ENCODE measurements around the gene HEMGN. TPM values are rescaled to one million over a fixed set of nuclear protein-coding genes. Genes with fewer than 3 reads are reported as not detected.
A peak's percentile ranks its signal among the peaks of the same experiment; 100 is the strongest.

The HEMGN gene
- total and polyA plus RNA-seq, 2 of the 8 experiments (the other 6 are each of a cell fraction or from before 2014, with no cell fraction given), result not detected

GRCh38 chr9:97923529-97924108 is 14.4 kb downstream of the HEMGN start (continued):
- TF ChIP-seq, protein P1, sequence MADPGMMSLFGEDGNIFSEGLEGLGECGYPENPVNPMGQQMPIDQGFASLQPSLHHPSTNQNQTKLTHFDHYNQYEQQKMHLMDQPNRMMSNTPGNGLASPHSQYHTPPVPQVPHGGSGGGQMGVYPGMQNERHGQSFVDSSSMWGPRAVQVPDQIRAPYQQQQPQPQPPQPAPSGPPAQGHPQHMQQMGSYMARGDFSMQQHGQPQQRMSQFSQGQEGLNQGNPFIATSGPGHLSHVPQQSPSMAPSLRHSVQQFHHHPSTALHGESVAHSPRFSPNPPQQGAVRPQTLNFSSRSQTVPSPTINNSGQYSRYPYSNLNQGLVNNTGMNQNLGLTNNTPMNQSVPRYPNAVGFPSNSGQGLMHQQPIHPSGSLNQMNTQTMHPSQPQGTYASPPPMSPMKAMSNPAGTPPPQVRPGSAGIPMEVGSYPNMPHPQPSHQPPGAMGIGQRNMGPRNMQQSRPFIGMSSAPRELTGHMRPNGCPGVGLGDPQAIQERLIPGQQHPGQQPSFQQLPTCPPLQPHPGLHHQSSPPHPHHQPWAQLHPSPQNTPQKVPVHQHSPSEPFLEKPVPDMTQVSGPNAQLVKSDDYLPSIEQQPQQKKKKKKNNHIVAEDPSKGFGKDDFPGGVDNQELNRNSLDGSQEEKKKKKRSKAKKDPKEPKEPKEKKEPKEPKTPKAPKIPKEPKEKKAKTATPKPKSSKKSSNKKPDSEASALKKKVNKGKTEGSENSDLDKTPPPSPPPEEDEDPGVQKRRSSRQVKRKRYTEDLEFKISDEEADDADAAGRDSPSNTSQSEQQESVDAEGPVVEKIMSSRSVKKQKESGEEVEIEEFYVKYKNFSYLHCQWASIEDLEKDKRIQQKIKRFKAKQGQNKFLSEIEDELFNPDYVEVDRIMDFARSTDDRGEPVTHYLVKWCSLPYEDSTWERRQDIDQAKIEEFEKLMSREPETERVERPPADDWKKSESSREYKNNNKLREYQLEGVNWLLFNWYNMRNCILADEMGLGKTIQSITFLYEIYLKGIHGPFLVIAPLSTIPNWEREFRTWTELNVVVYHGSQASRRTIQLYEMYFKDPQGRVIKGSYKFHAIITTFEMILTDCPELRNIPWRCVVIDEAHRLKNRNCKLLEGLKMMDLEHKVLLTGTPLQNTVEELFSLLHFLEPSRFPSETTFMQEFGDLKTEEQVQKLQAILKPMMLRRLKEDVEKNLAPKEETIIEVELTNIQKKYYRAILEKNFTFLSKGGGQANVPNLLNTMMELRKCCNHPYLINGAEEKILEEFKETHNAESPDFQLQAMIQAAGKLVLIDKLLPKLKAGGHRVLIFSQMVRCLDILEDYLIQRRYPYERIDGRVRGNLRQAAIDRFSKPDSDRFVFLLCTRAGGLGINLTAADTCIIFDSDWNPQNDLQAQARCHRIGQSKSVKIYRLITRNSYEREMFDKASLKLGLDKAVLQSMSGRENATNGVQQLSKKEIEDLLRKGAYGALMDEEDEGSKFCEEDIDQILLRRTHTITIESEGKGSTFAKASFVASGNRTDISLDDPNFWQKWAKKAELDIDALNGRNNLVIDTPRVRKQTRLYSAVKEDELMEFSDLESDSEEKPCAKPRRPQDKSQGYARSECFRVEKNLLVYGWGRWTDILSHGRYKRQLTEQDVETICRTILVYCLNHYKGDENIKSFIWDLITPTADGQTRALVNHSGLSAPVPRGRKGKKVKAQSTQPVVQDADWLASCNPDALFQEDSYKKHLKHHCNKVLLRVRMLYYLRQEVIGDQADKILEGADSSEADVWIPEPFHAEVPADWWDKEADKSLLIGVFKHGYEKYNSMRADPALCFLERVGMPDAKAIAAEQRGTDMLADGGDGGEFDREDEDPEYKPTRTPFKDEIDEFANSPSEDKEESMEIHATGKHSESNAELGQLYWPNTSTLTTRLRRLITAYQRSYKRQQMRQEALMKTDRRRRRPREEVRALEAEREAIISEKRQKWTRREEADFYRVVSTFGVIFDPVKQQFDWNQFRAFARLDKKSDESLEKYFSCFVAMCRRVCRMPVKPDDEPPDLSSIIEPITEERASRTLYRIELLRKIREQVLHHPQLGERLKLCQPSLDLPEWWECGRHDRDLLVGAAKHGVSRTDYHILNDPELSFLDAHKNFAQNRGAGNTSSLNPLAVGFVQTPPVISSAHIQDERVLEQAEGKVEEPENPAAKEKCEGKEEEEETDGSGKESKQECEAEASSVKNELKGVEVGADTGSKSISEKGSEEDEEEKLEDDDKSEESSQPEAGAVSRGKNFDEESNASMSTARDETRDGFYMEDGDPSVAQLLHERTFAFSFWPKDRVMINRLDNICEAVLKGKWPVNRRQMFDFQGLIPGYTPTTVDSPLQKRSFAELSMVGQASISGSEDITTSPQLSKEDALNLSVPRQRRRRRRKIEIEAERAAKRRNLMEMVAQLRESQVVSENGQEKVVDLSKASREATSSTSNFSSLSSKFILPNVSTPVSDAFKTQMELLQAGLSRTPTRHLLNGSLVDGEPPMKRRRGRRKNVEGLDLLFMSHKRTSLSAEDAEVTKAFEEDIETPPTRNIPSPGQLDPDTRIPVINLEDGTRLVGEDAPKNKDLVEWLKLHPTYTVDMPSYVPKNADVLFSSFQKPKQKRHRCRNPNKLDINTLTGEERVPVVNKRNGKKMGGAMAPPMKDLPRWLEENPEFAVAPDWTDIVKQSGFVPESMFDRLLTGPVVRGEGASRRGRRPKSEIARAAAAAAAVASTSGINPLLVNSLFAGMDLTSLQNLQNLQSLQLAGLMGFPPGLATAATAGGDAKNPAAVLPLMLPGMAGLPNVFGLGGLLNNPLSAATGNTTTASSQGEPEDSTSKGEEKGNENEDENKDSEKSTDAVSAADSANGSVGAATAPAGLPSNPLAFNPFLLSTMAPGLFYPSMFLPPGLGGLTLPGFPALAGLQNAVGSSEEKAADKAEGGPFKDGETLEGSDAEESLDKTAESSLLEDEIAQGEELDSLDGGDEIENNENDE (IDR thresholded peaks at IDR 0.05; ENCODE audit: insufficient replicate concordance, low read length), result peak; percentile 38
